OCI-LY7 (cell line): ENCODE measurements around the gene AMOTL1.

Experiments used
- EZH2phosphoT487 ChIP-seq: fragments of 200-600 bp; sonication (generic); IDR thresholded peaks from 2 replicates; pipeline ENCODE4 v1.6.1; 2018; ENCODE audit warnings: low read depth, borderline replicate concordance, mild to moderate bottlenecking, mixed run types, antibody characterized with exemption, low read length, moderate library complexity, mixed read lengths
- TF ChIP-seq, protein P1 (sequence below): fragments of 200-600 bp; sonication (generic); conservative IDR thresholded peaks from 2 replicates; pipeline ENCODE4 v1.5.1; 2014; ENCODE audit warnings: mild to moderate bottlenecking, antibody characterized with exemption, low read length, moderate library complexity, mixed read lengths

DNA sequence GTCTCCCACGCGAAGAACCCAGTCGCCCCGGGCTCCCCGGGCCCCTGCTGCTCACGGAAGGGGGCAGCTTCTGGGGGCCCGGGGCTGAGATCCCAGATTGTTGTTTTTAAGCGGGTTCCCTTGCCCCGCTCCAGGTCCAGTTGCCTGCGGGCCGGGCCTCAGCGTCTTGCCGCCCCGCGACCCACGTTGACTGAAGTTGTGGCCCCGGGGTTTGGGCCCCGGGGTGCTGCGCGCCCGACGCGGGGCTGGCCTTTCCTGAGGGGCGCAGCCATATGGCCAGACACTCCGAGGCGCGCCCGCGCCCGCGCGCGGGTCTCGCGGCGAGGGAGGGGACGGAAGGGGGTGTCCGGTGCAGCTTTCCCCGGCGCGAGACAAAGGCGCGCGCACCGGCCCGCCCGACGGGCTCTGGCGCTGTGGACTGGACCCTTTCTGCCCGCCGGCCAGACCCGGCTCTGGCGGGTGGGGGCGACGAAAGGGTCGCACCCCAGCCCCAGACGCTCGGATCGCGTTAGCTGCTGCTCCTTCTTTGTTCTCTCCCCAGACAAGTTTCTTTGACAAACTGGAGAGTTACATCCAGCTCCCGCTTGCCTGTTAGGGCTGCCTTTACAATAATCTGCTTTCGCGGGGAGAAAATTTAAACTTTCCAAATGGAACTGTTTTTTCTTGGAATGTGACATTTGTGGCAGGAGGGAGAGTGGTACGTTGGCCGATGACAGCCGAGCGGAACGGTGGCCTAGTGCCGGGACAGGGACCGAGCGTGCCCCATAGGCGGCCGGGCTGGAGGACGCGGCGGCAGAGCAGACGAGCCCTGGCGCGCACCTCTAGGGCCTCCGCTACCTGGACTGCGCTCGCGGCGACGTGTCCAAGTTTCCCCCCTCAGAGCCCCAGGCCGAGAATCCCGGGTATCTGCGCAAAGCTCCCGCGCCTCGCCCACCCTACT lies 716 bp downstream of the AMOTL1 start:
- TF ChIP-seq, protein P1, sequence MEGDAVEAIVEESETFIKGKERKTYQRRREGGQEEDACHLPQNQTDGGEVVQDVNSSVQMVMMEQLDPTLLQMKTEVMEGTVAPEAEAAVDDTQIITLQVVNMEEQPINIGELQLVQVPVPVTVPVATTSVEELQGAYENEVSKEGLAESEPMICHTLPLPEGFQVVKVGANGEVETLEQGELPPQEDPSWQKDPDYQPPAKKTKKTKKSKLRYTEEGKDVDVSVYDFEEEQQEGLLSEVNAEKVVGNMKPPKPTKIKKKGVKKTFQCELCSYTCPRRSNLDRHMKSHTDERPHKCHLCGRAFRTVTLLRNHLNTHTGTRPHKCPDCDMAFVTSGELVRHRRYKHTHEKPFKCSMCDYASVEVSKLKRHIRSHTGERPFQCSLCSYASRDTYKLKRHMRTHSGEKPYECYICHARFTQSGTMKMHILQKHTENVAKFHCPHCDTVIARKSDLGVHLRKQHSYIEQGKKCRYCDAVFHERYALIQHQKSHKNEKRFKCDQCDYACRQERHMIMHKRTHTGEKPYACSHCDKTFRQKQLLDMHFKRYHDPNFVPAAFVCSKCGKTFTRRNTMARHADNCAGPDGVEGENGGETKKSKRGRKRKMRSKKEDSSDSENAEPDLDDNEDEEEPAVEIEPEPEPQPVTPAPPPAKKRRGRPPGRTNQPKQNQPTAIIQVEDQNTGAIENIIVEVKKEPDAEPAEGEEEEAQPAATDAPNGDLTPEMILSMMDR = no peak
- TF ChIP-seq EZH2phosphoT487 = no peak
